ENCODE data around the gene POLE2. TPM values are rescaled to one million over a fixed set of nuclear protein-coding genes. Genes with fewer than 3 reads are reported as not detected.
A peak's percentile ranks its signal among the peaks of the same experiment; 100 is the strongest.

POLE2 gene
- total and polyA plus RNA-seq, 5 donors from 2014 or later = 1.6 to 2.5 (median 2.2) TPM

- Mint-ChIP-seq H3K4me3 (peak overlapping the region in 1 of 4 donors; percentile 80), H3K27ac (peak overlapping the region in 2 of 3 donors; percentile 26 to 51), H3K9me3 (no peaks in the 10 kb centered on the region), H3K36me3 (peaks cover 18% of the 10 kb centered on the region), H3K27me3 (peaks cover 4% of the 10 kb centered on the region), H3K4me1 (peaks cover 14 to 50% (median 26%) of the 10 kb centered on the region in 4 donors)
- peaks cover 19% of the 10 kb centered on the region for H3K4me1 ChIP-seq (ENCODE audit: control insufficient read depth, insufficient read depth, low read length, poor library complexity, severe bottlenecking)
- H3K9me3 ChIP-seq (ENCODE audit: control insufficient read depth in 2 of 2, low read length in 2 of 2) = no peaks in the 10 kb centered on the region
- peaks cover 16% of the 10 kb centered on the region for H3K36me3 ChIP-seq (ENCODE audit: control insufficient read depth, insufficient read depth, low read length)
- ATAC-seq (ENCODE audit: low read depth in 2 of 2) = no peak
- H3K27ac ChIP-seq (ENCODE audit: insufficient read depth, low read length, poor library complexity, severe bottlenecking) = no peak overlapping the region
- no peak for DNase-seq
- no peak overlapping the region for H3K4me3 ChIP-seq (ENCODE audit: low read depth, low read length)
- no peaks in the 10 kb centered on the region for H3K27me3 ChIP-seq (ENCODE audit: control insufficient read depth, insufficient read depth, low read length)
These were observed 72.2 kb downstream of the POLE2 start for GRCh38 chr14:49615776-49616175.

DNA sequence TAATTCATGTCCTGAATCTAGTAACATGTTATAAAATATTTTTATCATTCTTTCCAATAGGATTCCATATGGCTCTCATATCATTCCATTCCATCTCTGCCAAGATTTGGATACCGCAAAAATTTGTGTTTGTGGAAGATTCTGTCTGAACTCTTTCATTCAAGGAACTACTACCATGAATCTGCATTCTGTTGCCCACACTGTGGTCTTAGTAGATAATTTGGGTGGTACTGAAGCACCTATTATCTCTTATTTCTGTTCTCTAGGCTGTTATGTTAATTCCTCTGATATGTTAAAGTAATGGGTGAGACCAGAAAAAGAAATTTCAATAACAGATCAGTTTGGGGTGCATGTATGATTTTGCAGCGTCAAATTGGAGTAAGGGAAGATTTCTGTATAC lies 73.8 kb downstream of the POLE2 start:
- peaks cover 16% of the 10 kb centered on the region for H3K36me3 ChIP-seq (ENCODE audit: control insufficient read depth, insufficient read depth, low read length)
- H3K9me3 ChIP-seq (ENCODE audit: control insufficient read depth in 2 of 2, low read length in 2 of 2) = no peaks in the 10 kb centered on the region
- H3K27ac ChIP-seq (ENCODE audit: insufficient read depth, low read length, poor library complexity, severe bottlenecking) = no peak overlapping the region
- Mint-ChIP-seq H3K9me3 (no peaks in the 10 kb centered on the region), H3K27me3 (no peaks in the 10 kb centered on the region), H3K4me1 (peaks cover 14 to 36% (median 22%) of the 10 kb centered on the region in 4 donors), H3K27ac (no peak overlapping the region), H3K36me3 (peaks cover 18% of the 10 kb centered on the region), H3K4me3 (no peak overlapping the region)
- DNase-seq (no peak), ATAC-seq (ENCODE audit: low read depth in 2 of 2) (no peak)
- H3K4me3 ChIP-seq (ENCODE audit: low read depth, low read length) = no peak overlapping the region
- H3K27me3 ChIP-seq (ENCODE audit: control insufficient read depth, insufficient read depth, low read length) = no peaks in the 10 kb centered on the region
- H3K4me1 ChIP-seq (ENCODE audit: control insufficient read depth, insufficient read depth, low read length, poor library complexity, severe bottlenecking) = peaks cover 15% of the 10 kb centered on the region

- peaks cover 4 to 26% (median 12%) of the 10 kb centered on the region in 4 donors for H3K4me1 Mint-ChIP-seq
- no peak overlapping the region for H3K27ac ChIP-seq (ENCODE audit: insufficient read depth, low read length, poor library complexity, severe bottlenecking)
- DNase-seq = no peak
- no peak overlapping the region for H3K4me3 Mint-ChIP-seq
- no peaks in the 10 kb centered on the region for H3K27me3 Mint-ChIP-seq
- no peak overlapping the region for H3K4me3 ChIP-seq (ENCODE audit: low read depth, low read length)
- peaks cover 3% of the 10 kb centered on the region for H3K36me3 ChIP-seq (ENCODE audit: control insufficient read depth, insufficient read depth, low read length)
- no peaks in the 10 kb centered on the region for H3K9me3 ChIP-seq (ENCODE audit: control insufficient read depth in 2 of 2, low read length in 2 of 2)
- ATAC-seq (ENCODE audit: low read depth in 2 of 2) = no peak
- H3K9me3 Mint-ChIP-seq = no peaks in the 10 kb centered on the region
- peaks cover 3% of the 10 kb centered on the region for H3K4me1 ChIP-seq (ENCODE audit: control insufficient read depth, insufficient read depth, low read length, poor library complexity, severe bottlenecking)
- H3K27me3 ChIP-seq (ENCODE audit: control insufficient read depth, insufficient read depth, low read length) = no peaks in the 10 kb centered on the region
- peaks cover 9% of the 10 kb centered on the region for H3K36me3 Mint-ChIP-seq
- H3K27ac Mint-ChIP-seq = peak overlapping the region in 1 of 3 donors; percentile 25
These were observed 75.3 kb downstream of the POLE2 start for GRCh38 chr14:49612671-49613070.

GRCh38 chr14:49612251-49612650 lies 75.8 kb downstream of the POLE2 start:
- H3K36me3 ChIP-seq (ENCODE audit: control insufficient read depth, insufficient read depth, low read length) = peaks cover 5% of the 10 kb centered on the region
- Mint-ChIP-seq H3K4me1 (peaks cover 4 to 22% (median 8%) of the 10 kb centered on the region in 4 donors), H3K27me3 (no peaks in the 10 kb centered on the region), H3K27ac (no peak overlapping the region), H3K4me3 (no peak overlapping the region), H3K9me3 (no peaks in the 10 kb centered on the region), H3K36me3 (peaks cover 4% of the 10 kb centered on the region)
- H3K27me3 ChIP-seq (ENCODE audit: control insufficient read depth, insufficient read depth, low read length) = no peaks in the 10 kb centered on the region
- ATAC-seq (ENCODE audit: low read depth in 2 of 2) (no peak), DNase-seq (no peak)
- no peak overlapping the region for H3K27ac ChIP-seq (ENCODE audit: insufficient read depth, low read length, poor library complexity, severe bottlenecking)
- no peak overlapping the region for H3K4me3 ChIP-seq (ENCODE audit: low read depth, low read length)
- H3K9me3 ChIP-seq (ENCODE audit: control insufficient read depth in 2 of 2, low read length in 2 of 2) = no peaks in the 10 kb centered on the region
- peaks cover 3% of the 10 kb centered on the region for H3K4me1 ChIP-seq (ENCODE audit: control insufficient read depth, insufficient read depth, low read length, poor library complexity, severe bottlenecking)

GRCh38 chr14:49607583-49607982 lies 80.4 kb downstream of the POLE2 start:
- H3K9me3 Mint-ChIP-seq = no peaks in the 10 kb centered on the region
- Histone ChIP-seq H3K4me3 (ENCODE audit: low read depth, low read length) (no peak overlapping the region), H3K36me3 (ENCODE audit: control insufficient read depth, insufficient read depth, low read length) (peaks cover 15% of the 10 kb centered on the region), H3K9me3 (ENCODE audit: control insufficient read depth in 2 of 2, low read length in 2 of 2) (no peaks in the 10 kb centered on the region), H3K27ac (ENCODE audit: insufficient read depth, low read length, poor library complexity, severe bottlenecking) (no peak overlapping the region), H3K4me1 (ENCODE audit: control insufficient read depth, insufficient read depth, low read length, poor library complexity, severe bottlenecking) (peaks cover 3% of the 10 kb centered on the region), H3K27me3 (ENCODE audit: control insufficient read depth, insufficient read depth, low read length) (no peaks in the 10 kb centered on the region)
- no peak for DNase-seq
- no peak overlapping the region for H3K4me3 Mint-ChIP-seq
- ATAC-seq (ENCODE audit: low read depth in 2 of 2) = no peak
- peaks cover 0 to 16% (median 7%) of the 10 kb centered on the region in 4 donors for H3K4me1 Mint-ChIP-seq
- no peak overlapping the region for H3K27ac Mint-ChIP-seq
- no peaks in the 10 kb centered on the region for H3K27me3 Mint-ChIP-seq
- no peaks in the 10 kb centered on the region for H3K36me3 Mint-ChIP-seq

DNA sequence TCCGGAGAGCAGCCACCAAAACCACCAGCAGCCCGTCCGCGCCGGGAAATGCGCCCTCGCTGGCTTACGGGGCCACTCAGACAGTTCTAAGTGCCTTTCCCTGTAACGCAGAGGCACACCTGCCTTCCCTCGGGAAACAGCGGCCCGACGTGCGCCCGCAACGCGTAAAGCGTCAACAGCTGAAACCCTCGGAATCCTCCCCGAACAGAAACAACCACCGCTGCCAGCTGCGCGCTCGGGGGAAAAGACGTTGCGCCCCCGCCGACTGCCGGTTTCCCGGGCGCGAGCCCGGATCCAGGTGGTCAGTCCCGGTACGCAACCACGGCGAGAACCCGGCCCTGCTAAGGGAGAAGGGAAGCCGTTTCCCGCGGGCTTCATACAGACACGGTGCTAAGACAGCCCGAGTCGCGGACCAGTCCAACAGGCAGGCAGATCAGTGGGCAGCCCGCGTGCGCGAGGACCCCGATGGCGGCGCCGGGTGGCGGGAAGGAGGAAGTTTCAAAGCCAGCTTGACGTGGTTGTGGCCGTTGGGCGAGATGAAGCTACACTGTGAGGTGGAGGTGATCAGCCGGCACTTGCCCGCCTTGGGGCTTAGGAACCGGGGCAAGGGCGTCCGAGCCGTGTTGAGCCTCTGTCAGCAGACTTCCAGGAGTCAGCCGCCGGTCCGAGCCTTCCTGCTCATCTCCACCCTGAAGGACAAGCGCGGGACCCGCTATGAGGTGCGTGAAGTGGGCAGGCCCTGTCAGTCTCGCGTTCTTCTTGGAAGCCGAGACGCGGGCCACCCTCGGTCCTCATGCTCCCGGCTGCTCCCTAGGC lies 89.3 kb downstream of the POLE2 start, which contains the start of gene LRR1:
LRR1 (plus strand) TSS at position 456 of the 816 bp plus-strand sequence; CDS start at position 537, 81 bp downstream.
- peak; percentile 87 for ATAC-seq (ENCODE audit: low read depth in 2 of 2)
- peak within 1 kb of the TSS; percentile 91 for H3K27ac ChIP-seq (ENCODE audit: insufficient read depth, low read length, poor library complexity, severe bottlenecking)
- H3K9me3 ChIP-seq (ENCODE audit: control insufficient read depth in 2 of 2, low read length in 2 of 2) = no peaks in the 10 kb centered on the region
- peak within 1 kb of the TSS; percentile 97 for H3K4me3 ChIP-seq (ENCODE audit: low read depth, low read length)
- no peaks in the 10 kb centered on the region for H3K36me3 Mint-ChIP-seq
- peaks cover 23 to 39% (median 31%) of the 10 kb centered on the region in 4 donors for H3K4me1 Mint-ChIP-seq
- peak; percentile 77 to 89 (median 86) for DNase-seq
- no peaks in the 10 kb centered on the region for H3K27me3 Mint-ChIP-seq
- H3K4me3 Mint-ChIP-seq = peak within 1 kb of the TSS; percentile 97 to 99 (median 98)
- H3K9me3 Mint-ChIP-seq = peaks cover 0 to 1% (median 0%) of the 10 kb centered on the region in 7 donors
- no peaks in the 10 kb centered on the region for H3K27me3 ChIP-seq (ENCODE audit: control insufficient read depth, insufficient read depth, low read length)
- H3K4me1 ChIP-seq (ENCODE audit: control insufficient read depth, insufficient read depth, low read length, poor library complexity, severe bottlenecking) = peaks cover 22% of the 10 kb centered on the region
- H3K27ac Mint-ChIP-seq = peak within 1 kb of the TSS; percentile 98 to 99 (median 99)
- peaks cover 2% of the 10 kb centered on the region for H3K36me3 ChIP-seq (ENCODE audit: control insufficient read depth, insufficient read depth, low read length)

- Mint-ChIP-seq H3K27ac (peak overlapping the region; percentile 98 to 99 (median 99)), H3K27me3 (no peaks in the 10 kb centered on the region), H3K9me3 (peaks cover 0 to 1% (median 0%) of the 10 kb centered on the region in 7 donors), H3K4me1 (peaks cover 23 to 39% (median 31%) of the 10 kb centered on the region in 4 donors), H3K36me3 (no peaks in the 10 kb centered on the region), H3K4me3 (peak overlapping the region; percentile 97 to 99 (median 98))
- Histone ChIP-seq H3K27me3 (ENCODE audit: control insufficient read depth, insufficient read depth, low read length) (no peaks in the 10 kb centered on the region), H3K4me1 (ENCODE audit: control insufficient read depth, insufficient read depth, low read length, poor library complexity, severe bottlenecking) (peaks cover 22% of the 10 kb centered on the region), H3K36me3 (ENCODE audit: control insufficient read depth, insufficient read depth, low read length) (peaks cover 1% of the 10 kb centered on the region), H3K9me3 (ENCODE audit: control insufficient read depth in 2 of 2, low read length in 2 of 2) (no peaks in the 10 kb centered on the region), H3K27ac (ENCODE audit: insufficient read depth, low read length, poor library complexity, severe bottlenecking) (peak overlapping the region; percentile 91), H3K4me3 (ENCODE audit: low read depth, low read length) (peak overlapping the region; percentile 97)
- ATAC-seq (ENCODE audit: low read depth in 2 of 2) = peak in 1 of 2 donors; percentile 1
- DNase-seq = no peak
These were observed 89.9 kb downstream of the POLE2 start for GRCh38 chr14:49598189-49598484.
